SKM-1 treated with dmso at 0.1 percent for 144 hours (cell line): Measurements from ENCODE around the gene ECT2.
"Not testable (repeated sequence)": the region's sequence is repeated elsewhere in the genome, so short reads cannot be mapped to it uniquely, and the experiment has no call there.

Experiments
- DNase-seq: peaks from one replicate; lab custom pipeline; 2025; ENCODE audit not compliant: unreplicated experiment; lab: John Stamatoyannopoulos, UW

ECT2 gene

DNA sequence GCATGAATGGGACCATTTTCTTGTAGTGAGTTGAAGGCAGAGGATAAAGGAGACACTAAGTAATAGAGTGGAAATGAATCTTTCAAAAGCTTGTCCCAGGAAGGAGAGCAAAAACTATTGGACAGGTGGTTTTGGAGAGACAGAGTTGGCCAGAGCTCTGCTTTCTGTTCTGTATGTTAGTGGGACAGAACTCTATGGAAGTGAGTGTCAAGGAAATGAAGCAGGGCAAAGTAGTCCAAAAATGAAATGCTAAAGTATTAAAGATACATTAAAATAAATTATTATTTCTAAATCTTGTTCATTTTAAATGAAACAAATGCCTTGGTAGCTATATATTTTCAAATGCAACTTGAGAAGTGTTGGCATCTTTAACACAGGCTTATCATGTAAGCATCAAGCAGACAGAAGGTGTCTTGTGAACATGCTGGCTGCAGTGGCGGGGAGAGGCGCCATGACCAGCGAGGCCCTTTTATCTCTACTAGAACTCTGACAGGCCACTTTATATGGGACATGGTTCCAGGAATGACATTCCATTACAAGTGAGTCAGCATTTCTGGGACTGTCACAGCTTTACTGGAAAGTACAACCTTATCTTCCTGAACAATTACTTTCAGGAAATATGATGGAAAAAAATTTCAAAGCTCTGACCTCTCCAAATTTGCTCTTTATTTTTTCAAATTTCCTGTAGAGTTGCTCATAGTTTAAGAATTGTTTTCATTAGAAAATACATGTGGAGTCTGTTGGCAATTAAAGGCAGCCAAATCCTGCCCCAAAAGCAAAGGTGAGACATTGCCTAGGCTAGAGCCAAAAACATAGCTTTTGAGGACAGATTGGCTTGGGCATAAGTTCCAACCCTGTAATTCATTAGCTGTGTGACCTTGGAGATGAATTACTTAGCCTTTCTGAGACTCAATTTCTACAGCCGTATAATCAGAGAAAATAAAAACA lies 106.5 kb downstream of the ECT2 start:
- DNase-seq, result no peak

DNA sequence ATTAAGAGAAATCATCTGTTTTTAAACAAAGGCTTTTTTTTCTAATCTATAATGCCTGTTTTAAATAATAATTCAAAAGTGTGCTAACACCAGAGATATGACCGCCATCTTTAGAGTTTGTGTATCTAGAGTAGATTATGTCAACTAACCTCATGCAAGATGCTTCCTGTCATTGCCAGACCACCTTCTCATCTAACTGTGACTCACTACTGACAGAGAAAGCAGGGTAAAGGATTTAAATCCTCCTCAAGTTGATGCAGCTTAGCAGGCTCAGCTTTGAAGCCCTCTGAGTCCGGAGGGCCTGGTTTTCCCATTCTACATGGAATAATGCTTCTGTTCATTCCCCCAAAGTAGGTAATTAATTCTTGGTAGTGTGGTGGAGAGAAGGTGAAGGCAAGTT lies 108.5 kb downstream of the ECT2 start:
- no peak for DNase-seq

DNA sequence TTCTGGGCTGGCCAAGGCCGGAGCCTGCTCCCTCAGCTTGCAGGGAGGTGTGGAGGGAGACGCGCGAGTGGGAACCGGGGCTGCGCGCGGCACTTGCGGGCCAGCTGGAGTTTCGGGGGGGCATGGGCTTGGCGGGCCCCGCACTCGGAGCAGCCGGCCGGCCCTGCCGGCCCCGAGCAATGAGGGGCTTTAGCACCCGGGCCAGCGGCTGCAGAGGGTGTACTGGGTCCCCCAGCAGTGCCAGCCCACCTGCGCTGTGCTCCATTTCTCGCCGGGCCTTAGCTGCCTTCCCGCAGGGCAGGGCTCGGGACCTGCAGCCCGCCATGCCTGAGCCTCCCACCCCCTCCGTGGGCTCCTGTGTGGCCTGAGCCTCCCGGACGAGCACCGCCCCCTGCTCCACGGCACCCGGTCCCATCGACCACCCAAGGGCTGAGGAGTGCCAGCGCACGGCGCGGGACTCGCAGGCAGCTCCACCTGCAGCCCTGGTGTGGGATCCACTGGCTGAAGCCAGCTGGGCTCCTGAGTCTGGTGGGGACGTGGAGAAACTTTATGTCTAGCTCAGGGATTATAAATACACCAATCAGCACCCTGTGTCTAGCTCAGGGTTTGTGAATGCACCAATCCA lies 116.3 kb downstream of the ECT2 start:
- not testable (repeated sequence) for DNase-seq

DNA sequence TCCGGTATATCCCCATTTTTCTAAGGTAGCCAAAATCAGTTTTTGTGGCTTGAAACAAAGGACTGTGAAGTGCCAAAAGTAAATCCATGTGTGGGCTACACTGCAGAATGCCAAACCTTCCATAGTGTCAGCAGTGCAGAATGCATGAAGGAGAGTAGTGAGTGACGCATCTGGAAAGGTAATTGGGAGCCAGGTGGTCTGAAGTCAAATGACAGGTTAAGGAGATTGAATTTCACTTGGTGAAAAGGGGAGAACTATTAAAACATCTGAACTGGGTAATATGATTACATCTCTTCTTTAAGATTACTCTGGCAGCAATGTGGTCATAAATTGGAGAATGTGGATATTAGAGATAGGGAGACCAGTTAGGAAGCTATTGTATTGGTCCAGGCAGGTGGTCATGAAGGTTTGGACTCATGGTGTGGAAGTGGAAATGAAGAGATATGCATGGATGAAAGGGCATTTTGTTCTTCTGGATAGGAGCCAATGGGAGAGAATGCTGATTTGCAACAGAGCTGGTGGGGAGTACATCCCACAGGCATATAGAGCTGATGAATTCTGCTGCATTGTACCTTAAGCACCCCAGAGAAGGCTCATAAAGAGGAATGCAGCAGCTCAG lies 118.2 kb downstream of the ECT2 start:
- no peak for DNase-seq

DNA sequence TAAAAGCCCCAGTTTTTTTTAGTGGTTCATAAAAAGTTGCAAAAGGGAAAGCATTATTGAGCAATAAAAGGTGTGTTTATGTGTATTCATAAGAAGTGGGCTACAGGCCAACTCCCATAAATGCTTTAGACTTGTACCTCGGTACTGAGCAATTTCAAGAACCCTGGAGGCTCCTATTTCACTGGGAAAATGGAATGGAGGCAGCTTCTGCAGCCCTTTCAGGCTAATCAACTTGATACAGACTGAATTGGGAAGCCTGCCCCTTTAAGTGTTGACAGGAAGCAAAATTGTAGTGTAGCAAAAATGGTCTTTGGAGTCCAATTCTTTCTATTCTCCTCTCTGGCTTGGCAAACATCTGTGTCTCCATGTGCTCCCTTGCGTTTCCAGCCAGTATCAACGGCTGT lies 118.8 kb downstream of the ECT2 start:
- no peak for DNase-seq

DNA sequence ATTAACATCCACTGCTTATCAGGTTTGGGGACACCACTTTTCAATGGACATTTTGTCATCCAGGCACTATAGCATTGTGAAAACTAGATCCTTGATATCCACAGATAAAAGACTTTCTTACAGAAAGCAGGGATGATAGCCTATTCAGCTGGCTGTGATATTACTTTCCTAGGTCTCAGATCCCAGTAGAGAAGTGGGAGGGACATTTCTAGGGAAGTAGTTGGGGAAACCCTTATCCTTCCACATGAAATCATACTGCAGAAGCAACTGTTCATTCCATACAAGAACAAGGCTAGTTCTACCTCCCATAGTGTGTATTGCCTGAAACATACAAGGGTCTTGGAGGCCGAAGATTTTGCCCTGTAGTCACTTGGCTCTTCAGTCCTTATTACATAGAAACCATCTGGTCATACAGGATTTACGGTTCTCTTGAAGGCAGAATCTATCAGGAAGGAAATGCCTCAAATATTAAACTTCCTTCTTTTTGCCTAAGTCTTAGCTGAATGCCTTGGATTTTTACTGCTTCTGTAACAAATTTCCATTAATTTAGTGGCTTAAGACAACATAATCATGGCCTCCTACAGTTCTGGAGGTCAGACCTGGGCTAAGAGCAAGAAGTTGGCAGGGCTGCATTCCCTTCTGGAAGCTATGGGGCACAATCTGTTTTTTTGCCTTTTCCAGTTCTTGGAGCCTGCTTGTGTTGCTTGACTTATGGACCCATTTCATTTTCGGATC lies 119.4 kb downstream of the ECT2 start:
- no peak for DNase-seq
